HepG2 (cell line): ENCODE data around the gene ARID5B. TPM values are rescaled to one million over a fixed set of nuclear protein-coding genes. Genes with fewer than 3 reads are reported as not detected.
A peak's percentile ranks its signal among the peaks of the same experiment; 100 is the strongest.

Experiments used
- ATAC-seq: fragments of 200-7000 bp; cut with Tn5 transposase; 3 replicates; pipeline ENCODE4 v1.9.1; 2020; ENCODE audit warnings: mild to moderate bottlenecking, moderate library complexity
- BruUV-seq: library from RNA; stranded (reverse); fragments of 400-500 nt; replicated peaks from 2 replicates; lab custom pipeline; 2021; lab: Mats Ljungman, UMichigan
- CTCF ChIA-PET: fragments of 300-600 bp; formaldehyde crosslinking; extraction: SDS; loops from one replicate; lab custom pipeline; 2021; ENCODE audit warnings: low total read pairs, inconsistent platforms, low intra/inter-chr PET ratio; lab: Yijun Ruan, JAX
- POLR2A ChIA-PET: fragments of 350-600 bp; sonication (Branson Sonifier 250); formaldehyde crosslinking; loops from one replicate; lab custom pipeline; 2020; ENCODE audit warnings: antibody characterized with exemption, inconsistent platforms; lab: Yijun Ruan, JAX
- DNase-seq: peaks from one replicate; pipeline ENCODE4 v3.0.0-alpha.2; 2015; ENCODE audit warnings: low spot score
- FAIRE-seq: peaks from 3 replicates; lab custom pipeline; 2011; peaks lifted over from hg19 to GRCh38; lab: Jason Lieb, UNC
- H2AFZ ChIP-seq: one replicate; pipeline ENCODE4 v1.6.1; 2011; ENCODE audit warnings: low read length, inconsistent platforms
- H3K27ac ChIP-seq: fragments of 300-600 bp; 3 replicates; pipeline ENCODE4 v1.8.0; 2011; ENCODE audit warnings: mixed run types, mild to moderate bottlenecking, mixed read lengths, low read length, inconsistent platforms; ENCODE audit not compliant: insufficient read depth; ENCODE audit errors: extremely low read length
- H3K27me3 ChIP-seq, 2 experiments: fragments of 200-600 bp in 1 of 2; 2 replicates in 1 of 2; 3 replicates in 1 of 2; pipeline versions ENCODE4 v1.6.0 to v1.8.0; 2011; ENCODE audit warnings: low read length in 2 of 2, mild to moderate bottlenecking in 2 of 2, moderate library complexity in 2 of 2, inconsistent platforms in 1 of 2; ENCODE audit not compliant: insufficient read depth in 2 of 2, control insufficient read depth in 1 of 2
- H3K36me3 ChIP-seq, 2 experiments: fragments of 200-600 bp in 1 of 2; replicated peaks in 1 of 2; 2 replicates in 1 of 2; 3 replicates in 1 of 2; pipeline versions ENCODE4 v1.5.1 to v1.8.0; 2011; ENCODE audit warnings: low read length in 2 of 2, inconsistent platforms in 1 of 2; ENCODE audit not compliant: insufficient read depth in 2 of 2, control insufficient read depth in 1 of 2
- H3K4me1 ChIP-seq: 2 replicates; pipeline ENCODE4 v1.5.1; 2012; ENCODE audit warnings: low read length, inconsistent platforms; ENCODE audit not compliant: insufficient read depth
- H3K4me2 ChIP-seq: 2 replicates; pipeline ENCODE4 v1.6.0; 2011; ENCODE audit warnings: low read depth, low read length, inconsistent platforms
- H3K4me3 ChIP-seq, 3 experiments: fragments of 200-600 bp in 1 of 3; sonication (generic), shearing (Covaris generic) in 1 of 3; replicated peaks in 1 of 3; 2 replicates each; pipeline ENCODE4 v1.5.1; 2011 to 2016; ENCODE audit warnings: low read length in 3 of 3, inconsistent platforms in 2 of 3, low read depth in 2 of 3, mild to moderate bottlenecking in 2 of 3, control low read depth in 1 of 3, mixed read lengths in 1 of 3; ENCODE audit not compliant: insufficient read depth in 1 of 3
- H3K79me2 ChIP-seq: one replicate; pipeline ENCODE4 v1.6.1; 2011; ENCODE audit warnings: low read length, inconsistent platforms; ENCODE audit not compliant: insufficient read depth
- H3K9ac ChIP-seq: 2 replicates; pipeline ENCODE4 v1.6.0; 2011; ENCODE audit warnings: mild to moderate bottlenecking, low read depth, low read length, inconsistent platforms; ENCODE audit not compliant: insufficient read depth
- H3K9me3 ChIP-seq: 2 replicates; pipeline ENCODE4 v1.5.1; 2012; ENCODE audit warnings: mild to moderate bottlenecking, low read length
- H4K20me1 ChIP-seq: 2 replicates; pipeline ENCODE4 v1.6.0; 2011; ENCODE audit warnings: inconsistent platforms, mild to moderate bottlenecking, low read length, moderate library complexity; ENCODE audit not compliant: insufficient read depth
- CHD4 ChIP-seq: fragments of 200-600 bp; sonication (generic); IDR thresholded peaks from 2 replicates; pipeline ENCODE4 v1.7.0; 2017; ENCODE audit warnings: mild to moderate bottlenecking, low read length, borderline replicate concordance
- DPF2 ChIP-seq: sonication (generic); formaldehyde crosslinking; IDR thresholded peaks from 2 replicates; pipeline ENCODE4 v1.4.0; 2020; ENCODE audit warnings: mild to moderate bottlenecking, low read depth, missing genetic modification reagents, borderline replicate concordance
- FOXA3 ChIP-seq: IDR thresholded peaks from 2 replicates; pipeline ENCODE4 v1.6.1; 2016; ENCODE audit warnings: missing genetic modification reagents, missing compliant biosample characterization
- MAFK ChIP-seq, 2 experiments: IDR thresholded peaks in 1 of 2; conservative IDR thresholded peaks in 1 of 2; 2 replicates each; pipeline ENCODE4 v1.6.1; 2011; ENCODE audit warnings: improper control_type of control experiment in 2 of 2, low read length in 2 of 2
- RCOR2 ChIP-seq: IDR thresholded peaks from 2 replicates; pipeline ENCODE4 v1.6.1; 2016; ENCODE audit warnings: missing biosample characterization, missing genetic modification reagents
- SOX6 ChIP-seq, 2 experiments: fragments of 450-650 bp in 1 of 2; sonication (generic) in 1 of 2; formaldehyde crosslinking in 1 of 2; IDR thresholded peaks; 2 replicates each; pipeline versions ENCODE4 v1.4.0 to v1.6.1; 2017 to 2020; ENCODE audit warnings: antibody characterized with exemption in 1 of 2, mild to moderate bottlenecking in 1 of 2, missing genetic modification reagents in 1 of 2
- SP5 ChIP-seq: IDR thresholded peaks from 2 replicates; pipeline ENCODE4 v1.6.1; 2016; ENCODE audit warnings: low read depth, borderline replicate concordance
- ZMYM3 ChIP-seq: sonication (generic); formaldehyde crosslinking; IDR thresholded peaks from 2 replicates; pipeline ENCODE4 v1.5.1; 2020; ENCODE audit warnings: mild to moderate bottlenecking, missing genetic modification reagents
- ZNF629 ChIP-seq: sonication (generic); formaldehyde crosslinking; conservative IDR thresholded peaks from 2 replicates; pipeline ENCODE4 v1.5.0; 2020; ENCODE audit warnings: missing genetic modification reagents
- ZNF761 ChIP-seq: sonication (generic); formaldehyde crosslinking; conservative IDR thresholded peaks from 2 replicates; pipeline ENCODE4 v1.4.0; 2020; ENCODE audit warnings: mild to moderate bottlenecking, missing genetic modification reagents
- WGBS: methylation state at CpG from one replicate; pipeline ENCODE4 v1.1.6; 2017; ENCODE audit warnings: low lambda C conversion rate; 5-methylcytosine and 5-hydroxymethylcytosine counted together
- in situ Hi-C: cut with HindIII; loops from 2 replicates; pipeline ENCODE4 v1.10.0; 2017; ENCODE audit warnings: low pct_unique_long_range_greater_than_20kb; ENCODE audit not compliant: extremely low pct_ligation_motif_present
- intact Hi-C: fragments of 100-400 bp; cut with micrococcal nuclease; formaldehyde crosslinking; loops from one replicate; pipeline ENCODE4 v1.10.0; 2022; ENCODE audit not compliant: unreplicated experiment
- polyA plus RNA-seq, 8 experiments: library from polyadenylated mRNA; depleted of rRNA in 3 of 8; stranded (reverse) in 7 of 8; unstranded in 1 of 8; fragments of >200 nt; fragmentation: Illumina TruSeq in 4 of 8; extraction: Trizol in 4 of 8; gene quantifications; 2 replicates each; pipeline versions ENCODE4 v1.2.1 to v1.2.3, GENCODE V29; 2011 to 2016; ENCODE audit warnings: low read depth in 4 of 8, missing spikeins in 1 of 8, mixed read lengths in 1 of 8; ENCODE audit not compliant: insufficient read depth in 1 of 8
- total RNA-seq, 5 experiments: library from RNA; depleted of rRNA; stranded (reverse); fragments of >200 nt; fragmentation: Illumina TruSeq; extraction: Trizol; gene quantifications; 2 replicates each; pipeline ENCODE4 v1.2.3, GENCODE V29; 2016; ENCODE audit warnings: low read depth in 1 of 5
- TF ChIP-seq, protein P1 (sequence below): sonication (generic); formaldehyde crosslinking; IDR thresholded peaks from 2 replicates; pipeline ENCODE4 v1.4.0; 2020; ENCODE audit warnings: missing genetic modification reagents, borderline replicate concordance
- TF ChIP-seq, protein P2 (sequence below): sonication (generic); formaldehyde crosslinking; IDR thresholded peaks from 2 replicates; pipeline ENCODE4 v1.9.0; 2021; ENCODE audit warnings: mild to moderate bottlenecking, missing genetic modification reagents

ARID5B gene
- total and polyA plus RNA-seq, 2 of the 13 experiments (the other 11 are each of a cell fraction or from before 2014, with no cell fraction given), result 6.2 to 21.1 TPM

DNA sequence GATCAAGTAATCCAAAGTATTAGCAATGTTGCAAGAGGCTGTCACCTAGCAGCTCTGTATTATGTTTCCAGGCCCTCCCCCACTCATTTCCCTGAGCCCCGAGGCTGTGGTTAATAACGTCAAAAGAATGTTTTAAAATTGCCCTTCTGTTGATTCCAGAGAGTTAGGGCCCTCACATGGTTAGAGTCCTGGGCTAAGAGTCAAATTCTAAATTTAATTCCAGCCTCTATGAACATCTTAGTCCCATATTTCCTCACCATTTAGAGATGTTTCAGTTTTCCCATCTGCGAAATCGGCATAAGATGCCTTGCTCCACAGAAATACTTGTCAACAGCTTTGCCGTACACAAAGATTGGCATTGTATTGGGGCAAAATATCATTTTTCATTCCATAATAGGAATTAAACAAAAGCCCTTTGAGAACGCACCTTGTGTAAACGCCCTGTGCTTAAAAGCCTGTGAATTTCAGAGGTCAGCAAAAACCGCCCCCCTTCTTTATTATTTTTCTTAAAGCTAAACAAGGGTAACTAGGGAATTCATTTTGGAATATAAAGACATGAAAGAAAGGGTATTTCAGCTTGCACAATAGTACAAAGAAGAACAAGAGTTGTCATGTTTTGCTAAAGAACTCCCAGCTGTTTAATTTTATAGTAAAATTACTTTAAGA is 135.8 kb downstream of the ARID5B start:
- ChIA-PET CTCF (interaction anchor here (3.5 kb wide), 1 partner anchor 208 kb away, joined by 25 read pairs; no protein-coding TSS in a partner anchor), POLR2A (interaction anchor here (1.0 to 5.4 kb wide), 10 partner anchors 9 to 208 kb away, joined by 4 to 69 read pairs (median 12); no protein-coding TSS in a partner anchor)
- Histone ChIP-seq H3K4me3 (peak overlapping the region in 2 of 3 experiments; percentile 31 to 38; a peak in 2 of 6 replicates), H3K36me3 (peaks cover 0 to 1% of the 10 kb centered on the region in 2 experiments; a peak in 2 of 5 replicates), H2AFZ (no peak overlapping the region), H3K4me1 (peaks cover 71% of the 10 kb centered on the region), H4K20me1 (no peaks in the 10 kb centered on the region), H3K27me3 (no peaks in the 10 kb centered on the region), H3K79me2 (peaks cover 29% of the 10 kb centered on the region), H3K9me3 (no peaks in the 10 kb centered on the region), H3K9ac (peak overlapping the region; percentile 69), H3K4me2 (peak overlapping the region; percentile 75), H3K27ac (peak overlapping the region; percentile 92)
- TSS peak; percentile 82 for BruUV-seq
- DNase-seq (peak; percentile 79), FAIRE-seq (no peak), ATAC-seq (peak; percentile 45)
- intact Hi-C loops (loop anchor here (1.0 to 10.0 kb wide), 4 partner anchors 72 to 282 kb away; no protein-coding TSS in a partner anchor), in situ Hi-C loops (no loop called here)
- 11% methylated on average over 8 of the region's 8 CpGs for WGBS
- TF ChIP-seq DPF2, result 0 out of 2 replicates have a peak, but pooled peaks have one; percentile 9
- TF ChIP-seq, protein P1, sequence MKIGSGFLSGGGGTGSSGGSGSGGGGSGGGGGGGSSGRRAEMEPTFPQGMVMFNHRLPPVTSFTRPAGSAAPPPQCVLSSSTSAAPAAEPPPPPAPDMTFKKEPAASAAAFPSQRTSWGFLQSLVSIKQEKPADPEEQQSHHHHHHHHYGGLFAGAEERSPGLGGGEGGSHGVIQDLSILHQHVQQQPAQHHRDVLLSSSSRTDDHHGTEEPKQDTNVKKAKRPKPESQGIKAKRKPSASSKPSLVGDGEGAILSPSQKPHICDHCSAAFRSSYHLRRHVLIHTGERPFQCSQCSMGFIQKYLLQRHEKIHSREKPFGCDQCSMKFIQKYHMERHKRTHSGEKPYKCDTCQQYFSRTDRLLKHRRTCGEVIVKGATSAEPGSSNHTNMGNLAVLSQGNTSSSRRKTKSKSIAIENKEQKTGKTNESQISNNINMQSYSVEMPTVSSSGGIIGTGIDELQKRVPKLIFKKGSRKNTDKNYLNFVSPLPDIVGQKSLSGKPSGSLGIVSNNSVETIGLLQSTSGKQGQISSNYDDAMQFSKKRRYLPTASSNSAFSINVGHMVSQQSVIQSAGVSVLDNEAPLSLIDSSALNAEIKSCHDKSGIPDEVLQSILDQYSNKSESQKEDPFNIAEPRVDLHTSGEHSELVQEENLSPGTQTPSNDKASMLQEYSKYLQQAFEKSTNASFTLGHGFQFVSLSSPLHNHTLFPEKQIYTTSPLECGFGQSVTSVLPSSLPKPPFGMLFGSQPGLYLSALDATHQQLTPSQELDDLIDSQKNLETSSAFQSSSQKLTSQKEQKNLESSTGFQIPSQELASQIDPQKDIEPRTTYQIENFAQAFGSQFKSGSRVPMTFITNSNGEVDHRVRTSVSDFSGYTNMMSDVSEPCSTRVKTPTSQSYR (CRISPR knock-in tag), result peak; percentile 57; the same call in 1 of the 2 replicates
- peak; percentile 62 to 63 for TF ChIP-seq MAFK (conservative IDR thresholded peaks at IDR 0.05 in 1 of 2, IDR thresholded peaks at IDR 0.05 in 1 of 2; ENCODE audit: low read length in 2 of 2)
- TF ChIP-seq, protein P2, sequence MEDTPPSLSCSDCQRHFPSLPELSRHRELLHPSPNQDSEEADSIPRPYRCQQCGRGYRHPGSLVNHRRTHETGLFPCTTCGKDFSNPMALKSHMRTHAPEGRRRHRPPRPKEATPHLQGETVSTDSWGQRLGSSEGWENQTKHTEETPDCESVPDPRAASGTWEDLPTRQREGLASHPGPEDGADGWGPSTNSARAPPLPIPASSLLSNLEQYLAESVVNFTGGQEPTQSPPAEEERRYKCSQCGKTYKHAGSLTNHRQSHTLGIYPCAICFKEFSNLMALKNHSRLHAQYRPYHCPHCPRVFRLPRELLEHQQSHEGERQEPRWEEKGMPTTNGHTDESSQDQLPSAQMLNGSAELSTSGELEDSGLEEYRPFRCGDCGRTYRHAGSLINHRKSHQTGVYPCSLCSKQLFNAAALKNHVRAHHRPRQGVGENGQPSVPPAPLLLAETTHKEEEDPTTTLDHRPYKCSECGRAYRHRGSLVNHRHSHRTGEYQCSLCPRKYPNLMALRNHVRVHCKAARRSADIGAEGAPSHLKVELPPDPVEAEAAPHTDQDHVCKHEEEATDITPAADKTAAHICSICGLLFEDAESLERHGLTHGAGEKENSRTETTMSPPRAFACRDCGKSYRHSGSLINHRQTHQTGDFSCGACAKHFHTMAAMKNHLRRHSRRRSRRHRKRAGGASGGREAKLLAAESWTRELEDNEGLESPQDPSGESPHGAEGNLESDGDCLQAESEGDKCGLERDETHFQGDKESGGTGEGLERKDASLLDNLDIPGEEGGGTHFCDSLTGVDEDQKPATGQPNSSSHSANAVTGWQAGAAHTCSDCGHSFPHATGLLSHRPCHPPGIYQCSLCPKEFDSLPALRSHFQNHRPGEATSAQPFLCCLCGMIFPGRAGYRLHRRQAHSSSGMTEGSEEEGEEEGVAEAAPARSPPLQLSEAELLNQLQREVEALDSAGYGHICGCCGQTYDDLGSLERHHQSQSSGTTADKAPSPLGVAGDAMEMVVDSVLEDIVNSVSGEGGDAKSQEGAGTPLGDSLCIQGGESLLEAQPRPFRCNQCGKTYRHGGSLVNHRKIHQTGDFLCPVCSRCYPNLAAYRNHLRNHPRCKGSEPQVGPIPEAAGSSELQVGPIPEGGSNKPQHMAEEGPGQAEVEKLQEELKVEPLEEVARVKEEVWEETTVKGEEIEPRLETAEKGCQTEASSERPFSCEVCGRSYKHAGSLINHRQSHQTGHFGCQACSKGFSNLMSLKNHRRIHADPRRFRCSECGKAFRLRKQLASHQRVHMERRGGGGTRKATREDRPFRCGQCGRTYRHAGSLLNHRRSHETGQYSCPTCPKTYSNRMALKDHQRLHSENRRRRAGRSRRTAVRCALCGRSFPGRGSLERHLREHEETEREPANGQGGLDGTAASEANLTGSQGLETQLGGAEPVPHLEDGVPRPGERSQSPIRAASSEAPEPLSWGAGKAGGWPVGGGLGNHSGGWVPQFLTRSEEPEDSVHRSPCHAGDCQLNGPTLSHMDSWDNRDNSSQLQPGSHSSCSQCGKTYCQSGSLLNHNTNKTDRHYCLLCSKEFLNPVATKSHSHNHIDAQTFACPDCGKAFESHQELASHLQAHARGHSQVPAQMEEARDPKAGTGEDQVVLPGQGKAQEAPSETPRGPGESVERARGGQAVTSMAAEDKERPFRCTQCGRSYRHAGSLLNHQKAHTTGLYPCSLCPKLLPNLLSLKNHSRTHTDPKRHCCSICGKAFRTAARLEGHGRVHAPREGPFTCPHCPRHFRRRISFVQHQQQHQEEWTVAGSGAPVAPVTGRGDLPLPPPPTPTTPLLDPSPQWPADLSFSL (CRISPR knock-in tag), result 0 out of 2 replicates have a peak, but pooled peaks have one; percentile 8
- TF ChIP-seq CHD4, result peak; percentile 76; the same call in 1 of the 2 replicates
- no peak for TF ChIP-seq ZNF761 (CRISPR knock-in tag)
- peak; percentile 89 for TF ChIP-seq RCOR2 (CRISPR knock-in tag)
- TF ChIP-seq SP5 (CRISPR knock-in tag), result peak; percentile 8; the same call in 1 of the 2 replicates
- TF ChIP-seq FOXA3 (CRISPR knock-in tag), result peak; percentile 39; the same call in 1 of the 2 replicates
- no peak for TF ChIP-seq SOX6 (IDR thresholded peaks at IDR 0.05)
- TF ChIP-seq SOX6 (CRISPR knock-in tag; IDR thresholded peaks at IDR 0.05), result peak; percentile 50; the same call in 1 of the 2 replicates
- TF ChIP-seq ZMYM3 (CRISPR knock-in tag), result peak; percentile 61; the same call in 1 of the 2 replicates
- TF ChIP-seq ZNF629 (CRISPR knock-in tag), result peak; percentile 96
